Measurements from ENCODE around the gene SERAC1. TPM values are rescaled to one million over a fixed set of nuclear protein-coding genes. Genes with fewer than 3 reads are reported as not detected.

The SERAC1 gene
- total RNA-seq, 1 experiment from 2014 or later = 7.6 TPM

- no peak overlapping the region for H2BK120ac ChIP-seq (ENCODE audit: low read depth, low read length, poor library complexity, severe bottlenecking)
- H3K27me3 Mint-ChIP-seq (ENCODE audit: low read depth) = no peaks in the 10 kb centered on the region
- H3K14ac ChIP-seq (ENCODE audit: insufficient read depth, low read length) = no peak overlapping the region
- no peak for TF ChIP-seq CTCF (conservative IDR thresholded peaks at IDR 0.05)
- no peak overlapping the region for H3K27ac Mint-ChIP-seq
- no peak overlapping the region for H3K9ac ChIP-seq (ENCODE audit: extremely low read depth, insufficient read length, low read length)
- H3K4me2 ChIP-seq (ENCODE audit: insufficient read depth, insufficient read length, low read length) = no peak overlapping the region
- H3K79me1 ChIP-seq (ENCODE audit: insufficient read depth, low read depth, low read length, poor library complexity, severe bottlenecking) = no peaks in the 10 kb centered on the region
- H3K4me1 Mint-ChIP-seq = 0 out of 4 replicates have a peak, but pooled peaks cover 0 to 2% of the 10 kb centered on the region in 2 experiments
- no peaks in the 10 kb centered on the region for H3K27me3 ChIP-seq (ENCODE audit: insufficient read depth, low read length)
- DNase-seq = no peak
- H3K23ac ChIP-seq (ENCODE audit: insufficient read length, low read depth, low read length) = no peak overlapping the region
- H3K23me2 ChIP-seq (ENCODE audit: insufficient read length, low read depth, low read length, poor library complexity, severe bottlenecking) = no peaks in the 10 kb centered on the region
- no peaks in the 10 kb centered on the region for H3K9me3 Mint-ChIP-seq
- H3K27ac ChIP-seq (ENCODE audit: insufficient read length, low read depth, low read length) = no peak overlapping the region
- no peak overlapping the region for H2AFZ ChIP-seq (ENCODE audit: low read length)
- no peaks in the 10 kb centered on the region for H3K79me2 ChIP-seq (ENCODE audit: insufficient read depth, low read length)
- H3K4me1 ChIP-seq (ENCODE audit: insufficient read depth, low read length) = no peaks in the 10 kb centered on the region
- H3K18ac ChIP-seq (ENCODE audit: insufficient read length, low read depth, low read length) = no peak overlapping the region
- WGBS (ENCODE audit: extremely low coverage, insufficient read length, low lambda C conversion rate) = no CpG with 5 or more reads among the region's 2 CpGs
- no peak overlapping the region for H2BK15ac ChIP-seq (ENCODE audit: low read depth, low read length)
- no peak overlapping the region for H2BK12ac ChIP-seq (ENCODE audit: insufficient read length, low read depth, low read length)
- no peak overlapping the region for H3K4me3 Mint-ChIP-seq
- no peak overlapping the region for H4K5ac ChIP-seq (ENCODE audit: insufficient read length, low read depth, low read length)
- H2BK5ac ChIP-seq (ENCODE audit: insufficient read length, low read length) = no peak overlapping the region
- no peak overlapping the region for H2AK5ac ChIP-seq (ENCODE audit: insufficient read length, low read length)
- no peak overlapping the region for H3K56ac ChIP-seq (ENCODE audit: insufficient read length, low read depth, low read length)
- no peak overlapping the region for H4K8ac ChIP-seq (replicated peaks; ENCODE audit: insufficient read length, low read depth, low read length)
- H4K20me1 ChIP-seq (ENCODE audit: control insufficient read depth, insufficient read depth, insufficient read length) = no peaks in the 10 kb centered on the region
- H3K4ac ChIP-seq (ENCODE audit: low read depth, low read length) = no peak overlapping the region
- H3K9me3 ChIP-seq (ENCODE audit: control insufficient read depth, low read depth, low read length) = no peaks in the 10 kb centered on the region
- H3K36me3 Mint-ChIP-seq (ENCODE audit: insufficient read depth in 1 of 3, low read depth in 3 of 3) = peaks cover 2 to 12% (median 5%) of the 10 kb centered on the region in 3 experiments; a peak in 5 of 7 replicates
- no peak overlapping the region for H4K91ac ChIP-seq (ENCODE audit: insufficient read length, low read depth, low read length)
- H2BK20ac ChIP-seq (ENCODE audit: low read depth, low read length, poor library complexity, severe bottlenecking) = no peak overlapping the region
- no peak overlapping the region for H3T11ph ChIP-seq (ENCODE audit: low read length)
Measured at GRCh38 chr6:158122048-158122447, 46.0 kb downstream of the SERAC1 start.

Data from H9 (cell line).